GM12878 (cell line): ENCODE data around the gene CILP. TPM values are rescaled to one million over a fixed set of nuclear protein-coding genes. Genes with fewer than 3 reads are reported as not detected.

ENCODE experiments used
- ATAC-seq: fragments of 200-7000 bp; cut with Tn5 transposase; 3 replicates; pipeline ENCODE4 v1.9.1; 2020; ENCODE audit warnings: mild to moderate bottlenecking, moderate library complexity
- BruUV-seq: library from RNA; stranded (reverse); fragments of 400-500 nt; replicated peaks from 2 replicates; lab custom pipeline; 2021; lab: Mats Ljungman, UMichigan
- CTCF ChIA-PET: fragments of 300-600 bp; sonication (Branson Sonifier 250); formaldehyde crosslinking; extraction: SDS; loops from one replicate; lab custom pipeline; 2021; ENCODE audit warnings: inconsistent platforms; lab: Yijun Ruan, JAX
- POLR2A ChIA-PET: fragments of 350-600 bp; formaldehyde crosslinking; extraction: SDS; loops from one replicate; lab custom pipeline; 2021; ENCODE audit warnings: inconsistent platforms; lab: Charles Lee
- RAD21 ChIA-PET: fragments of 300-600 bp; sonication (Branson Sonifier 250); formaldehyde crosslinking; loops from one replicate; lab custom pipeline; 2023; ENCODE audit warnings: antibody characterized with exemption; ENCODE audit not compliant: unreplicated experiment; lab: Charles Lee
- SMC1A ChIA-PET: fragments of 300-600 bp; sonication (Branson Sonifier 250); formaldehyde crosslinking; loops from one replicate; lab custom pipeline; 2023; ENCODE audit not compliant: unreplicated experiment, uncharacterized antibody; lab: Charles Lee
- DNase-seq: peaks from one replicate; pipeline ENCODE4 v3.0.0-alpha.2; 2011; ENCODE audit warnings: low read depth, low spot score
- FAIRE-seq: peaks from 3 replicates; lab custom pipeline; 2011; peaks lifted over from hg19 to GRCh38; lab: Jason Lieb, UNC
- H2AFZ ChIP-seq: 2 replicates; pipeline ENCODE4 v1.6.0; 2011; ENCODE audit warnings: low read depth, low read length, control low read depth; ENCODE audit not compliant: control insufficient read depth
- H3K27ac ChIP-seq: 2 replicates; pipeline ENCODE4 v1.5.1; 2011; ENCODE audit warnings: control low read depth; ENCODE audit not compliant: control insufficient read depth, insufficient read depth
- H3K27me3 ChIP-seq, 2 experiments: replicated peaks in 1 of 2; 2 replicates each; pipeline versions ENCODE4 v1.6.0 to v1.6.1; 2011; ENCODE audit warnings: low read length in 1 of 2; ENCODE audit not compliant: control insufficient read depth in 2 of 2, insufficient read depth in 2 of 2
- H3K36me3 ChIP-seq, 2 experiments: 2 replicates each; pipeline ENCODE4 v1.5.1; 2011; ENCODE audit warnings: low read length in 1 of 2; ENCODE audit not compliant: control insufficient read depth in 2 of 2, insufficient read depth in 2 of 2
- H3K4me1 ChIP-seq: 2 replicates; pipeline ENCODE4 v1.6.1; 2011; ENCODE audit warnings: mild to moderate bottlenecking, low read length, moderate library complexity, mixed read lengths; ENCODE audit not compliant: control insufficient read depth, insufficient read depth
- H3K4me2 ChIP-seq: 2 replicates; pipeline ENCODE4 v1.6.0; 2011; ENCODE audit warnings: control low read depth; ENCODE audit not compliant: control insufficient read depth, insufficient read depth
- H3K4me3 ChIP-seq: fragments of 200-600 bp; sonication (generic); 2 replicates; pipeline ENCODE4 v1.5.1; 2016
- H3K79me2 ChIP-seq: 2 replicates; pipeline ENCODE4 v1.6.0; 2011; ENCODE audit warnings: low read length; ENCODE audit not compliant: control insufficient read depth, insufficient read depth
- H3K9ac ChIP-seq: 2 replicates; pipeline ENCODE4 v1.8.0; 2011; ENCODE audit warnings: low read length, control low read depth, mixed read lengths; ENCODE audit not compliant: control insufficient read depth, insufficient read depth
- H3K9me3 ChIP-seq: replicated peaks from 3 replicates; pipeline ENCODE4 v1.5.1; 2011; ENCODE audit warnings: mild to moderate bottlenecking, low read length; ENCODE audit not compliant: control insufficient read depth, insufficient read depth
- H4K20me1 ChIP-seq: 2 replicates; pipeline ENCODE4 v1.6.0; 2011; ENCODE audit not compliant: control insufficient read depth, insufficient read depth
- CBFB ChIP-seq: IDR thresholded peaks from 2 replicates; pipeline ENCODE4 v1.6.1; 2016; ENCODE audit warnings: antibody characterized with exemption, low read depth
- CEBPZ ChIP-seq: fragments of 150-350 bp; IDR thresholded peaks from 2 replicates; pipeline ENCODE4 v1.6.1; 2016; ENCODE audit warnings: low read depth, low read length
- EED ChIP-seq: sonication (generic); IDR thresholded peaks from 2 replicates; pipeline ENCODE4 v1.6.1; 2016; ENCODE audit warnings: antibody characterized with exemption, low read depth
- MYC ChIP-seq: IDR thresholded peaks from 2 replicates; pipeline ENCODE4 v1.6.1; 2011; ENCODE audit warnings: mild to moderate bottlenecking, low read length, moderate library complexity, inconsistent platforms; ENCODE audit not compliant: insufficient read depth, insufficient replicate concordance, insufficient read length, severe bottlenecking
- NFYB ChIP-seq: IDR thresholded peaks from 2 replicates; pipeline ENCODE4 v1.6.1; 2011; ENCODE audit warnings: low read depth, mild to moderate bottlenecking, low read length, improper control_type of control experiment, moderate library complexity; ENCODE audit not compliant: insufficient read depth
- YBX1 ChIP-seq: fragments of 450-650 bp; IDR thresholded peaks from 2 replicates; pipeline ENCODE4 v1.6.1; 2016; ENCODE audit warnings: antibody characterized with exemption
- WGBS: methylation state at CpG from one replicate; pipeline ENCODE4 v1.1.6; 2016; ENCODE audit warnings: low lambda C conversion rate; ENCODE audit not compliant: insufficient replicate concordance, insufficient coverage; ENCODE audit errors: missing lambda C conversion rate; 5-methylcytosine and 5-hydroxymethylcytosine counted together
- in situ Hi-C: fragments of 300-500 bp; cut with MboI; formaldehyde crosslinking; loops from 9 replicates; pipeline ENCODE4 v1.14.3; 2018; ENCODE audit warnings: mixed read lengths
- intact Hi-C: fragments of 100-400 bp; cut with micrococcal nuclease; formaldehyde crosslinking; loops from one replicate; pipeline ENCODE4 v1.14.2; 2022; ENCODE audit not compliant: unreplicated experiment
- polyA plus RNA-seq, 11 experiments: library from polyadenylated mRNA; depleted of rRNA in 4 of 11; unstranded in 6 of 11; stranded (reverse) in 5 of 11; fragments of >200 nt; fragmentation: Nextera tagmentation in 4 of 11; fragmentation: Illumina TruSeq in 1 of 11; extraction: Ambion mirVana in 4 of 11; extraction: Trizol in 1 of 11; gene quantifications; 1 replicate in 1 of 11; 2 replicates in 10 of 11; pipeline versions ENCODE4 v1.2.1 to v1.2.3, GENCODE V29; 2011 to 2016; ENCODE audit warnings: inconsistent platforms in 2 of 11, missing spikeins in 2 of 11, low read depth in 1 of 11
- total RNA-seq, 4 experiments: library from RNA; depleted of rRNA in 3 of 4; stranded (reverse); fragments of >200 nt in 3 of 4; fragmentation: Illumina TruSeq in 1 of 4; extraction: Trizol in 1 of 4; gene quantifications; 2 replicates each; pipeline versions ENCODE4 v1.2.1 to v1.2.3, GENCODE V29; 2013 to 2021
- TF ChIP-seq, protein P1 (sequence below): IDR thresholded peaks from 2 replicates; pipeline ENCODE4 v1.6.1; 2011; ENCODE audit warnings: low read depth, low read length, improper control_type of control experiment, borderline replicate concordance
- TF ChIP-seq, protein P2 (sequence below): fragments of 150-350 bp; IDR thresholded peaks from 2 replicates; pipeline ENCODE4 v1.6.1; 2014; ENCODE audit warnings: mild to moderate bottlenecking, low read depth, low read length

Gene CILP
- total and polyA plus RNA-seq, 10 of the 15 experiments (the other 5 are each of a cell fraction or from before 2014, with no cell fraction given): 0.03 to 0.06 (median 0.04) TPM; not detected in 4

DNA sequence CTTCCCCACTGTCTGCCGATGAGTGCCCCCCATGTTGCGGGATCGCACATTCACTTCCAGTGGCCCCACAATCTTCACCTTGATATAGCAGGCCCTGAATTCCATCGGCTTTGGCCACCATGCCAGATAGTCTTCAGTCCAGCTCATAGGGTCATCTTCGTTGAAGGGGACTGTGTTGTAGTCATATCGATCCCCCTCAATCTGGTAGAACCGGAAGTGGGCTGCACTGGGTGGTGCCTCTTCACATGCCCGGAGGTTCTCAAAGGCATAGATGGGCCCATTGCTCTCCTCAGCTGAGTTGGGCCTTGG lies 14.0 kb downstream of the CILP start:
- Histone ChIP-seq H3K27ac (no peak overlapping the region), H2AFZ (no peak overlapping the region), H3K79me2 (no peaks in the 10 kb centered on the region), H3K27me3 (no peaks in the 10 kb centered on the region), H3K4me2 (no peak overlapping the region), H4K20me1 (no peaks in the 10 kb centered on the region), H3K4me3 (no peak overlapping the region), H3K4me1 (no peaks in the 10 kb centered on the region), H3K9me3 (no peaks in the 10 kb centered on the region), H3K36me3 (no peaks in the 10 kb centered on the region), H3K9ac (no peak overlapping the region)
- WGBS: 60% methylated on average over 8 of the region's 8 CpGs
- ATAC-seq (no peak), DNase-seq (no peak), FAIRE-seq (no peak)
- CTCF ChIA-PET: no interaction called here
- RAD21 ChIA-PET: no interaction called here
- in situ Hi-C loops: no loop called here
- TF ChIP-seq NFYB (no peak), MYC (no peak), EED (no peak), CEBPZ (no peak), CBFB (no peak), YBX1 (no peak)
- TF ChIP-seq, protein P1, sequence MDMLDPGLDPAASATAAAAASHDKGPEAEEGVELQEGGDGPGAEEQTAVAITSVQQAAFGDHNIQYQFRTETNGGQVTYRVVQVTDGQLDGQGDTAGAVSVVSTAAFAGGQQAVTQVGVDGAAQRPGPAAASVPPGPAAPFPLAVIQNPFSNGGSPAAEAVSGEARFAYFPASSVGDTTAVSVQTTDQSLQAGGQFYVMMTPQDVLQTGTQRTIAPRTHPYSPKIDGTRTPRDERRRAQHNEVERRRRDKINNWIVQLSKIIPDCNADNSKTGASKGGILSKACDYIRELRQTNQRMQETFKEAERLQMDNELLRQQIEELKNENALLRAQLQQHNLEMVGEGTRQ: no peak
- TF ChIP-seq, protein P2, sequence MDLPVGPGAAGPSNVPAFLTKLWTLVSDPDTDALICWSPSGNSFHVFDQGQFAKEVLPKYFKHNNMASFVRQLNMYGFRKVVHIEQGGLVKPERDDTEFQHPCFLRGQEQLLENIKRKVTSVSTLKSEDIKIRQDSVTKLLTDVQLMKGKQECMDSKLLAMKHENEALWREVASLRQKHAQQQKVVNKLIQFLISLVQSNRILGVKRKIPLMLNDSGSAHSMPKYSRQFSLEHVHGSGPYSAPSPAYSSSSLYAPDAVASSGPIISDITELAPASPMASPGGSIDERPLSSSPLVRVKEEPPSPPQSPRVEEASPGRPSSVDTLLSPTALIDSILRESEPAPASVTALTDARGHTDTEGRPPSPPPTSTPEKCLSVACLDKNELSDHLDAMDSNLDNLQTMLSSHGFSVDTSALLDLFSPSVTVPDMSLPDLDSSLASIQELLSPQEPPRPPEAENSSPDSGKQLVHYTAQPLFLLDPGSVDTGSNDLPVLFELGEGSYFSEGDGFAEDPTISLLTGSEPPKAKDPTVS: no peak
- TF ChIP-seq, all 136 proteins: peak for 0
- SMC1A ChIA-PET: no interaction called here
- POLR2A ChIA-PET: no interaction called here
- intact Hi-C loops: no loop called here
- BruUV-seq: no TSS peak
